Measurements from ENCODE around the gene LASP1. TPM values are rescaled to one million over a fixed set of nuclear protein-coding genes. Genes with fewer than 3 reads are reported as not detected.

The LASP1 gene
- total RNA-seq, 2 donors from 2014 or later: 160 to 172 TPM

DNA sequence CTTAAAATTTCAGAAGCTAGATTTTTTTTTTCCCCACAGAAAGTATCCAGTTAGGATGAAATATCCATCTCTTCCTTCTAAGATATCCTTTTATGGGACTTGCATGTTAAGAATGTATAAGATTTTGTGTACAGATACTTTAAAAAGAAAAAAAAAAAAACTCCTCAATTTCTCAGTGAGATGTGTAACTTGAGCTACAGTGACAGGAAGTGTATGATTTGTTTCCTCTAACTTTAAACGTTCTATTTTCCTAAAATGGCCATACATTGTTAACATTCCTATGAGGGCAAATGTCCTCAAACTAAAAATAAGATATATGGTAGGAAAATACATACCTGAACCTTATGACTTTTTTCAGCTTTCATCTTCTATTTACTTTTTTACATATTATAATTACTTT lies 88.5 kb downstream of the LASP1 start:
- H3K27me3 Mint-ChIP-seq (ENCODE audit: low read depth): no peaks in the 10 kb centered on the region

DNA sequence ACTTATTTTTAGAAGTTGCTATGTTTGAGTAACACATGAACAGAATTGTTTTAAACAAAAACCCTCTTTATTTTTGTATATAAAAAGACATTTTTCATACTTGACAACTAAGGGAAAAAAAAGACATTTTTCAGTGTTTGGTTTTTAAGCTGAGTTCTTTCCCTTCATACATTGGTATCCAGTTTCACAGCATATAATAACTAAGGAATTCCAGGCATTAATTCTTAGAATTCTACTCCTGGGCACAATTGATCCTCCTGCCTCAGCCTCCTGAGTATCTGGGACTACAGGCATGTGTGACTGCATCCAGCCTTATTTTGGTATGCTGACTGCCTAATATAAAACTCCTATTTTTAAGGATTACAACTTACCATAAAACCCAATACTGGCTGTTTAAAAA lies 88.9 kb downstream of the LASP1 start:
- Mint-ChIP-seq H3K9me3 (no peaks in the 10 kb centered on the region), H3K4me3 (no peak overlapping the region), H3K27me3 (ENCODE audit: low read depth) (no peaks in the 10 kb centered on the region), H3K36me3 (ENCODE audit: insufficient read depth in 2 of 2) (no peaks in the 10 kb centered on the region), H3K27ac (no peak overlapping the region), H3K4me1 (ENCODE audit: low read depth) (peaks cover 30% of the 10 kb centered on the region)
- DNase-seq (no peak), ATAC-seq (replicated peaks in 1 of 2) (no peak)

More for the DNA sequence above, 88.5 kb downstream of the LASP1 start:
- Mint-ChIP-seq H3K27ac (no peak overlapping the region), H3K4me1 (ENCODE audit: low read depth) (peaks cover 30% of the 10 kb centered on the region), H3K4me3 (no peak overlapping the region), H3K36me3 (ENCODE audit: insufficient read depth in 2 of 2) (no peaks in the 10 kb centered on the region), H3K9me3 (no peaks in the 10 kb centered on the region)
- DNase-seq: no peak
- ATAC-seq (replicated peaks in 1 of 2): no peak

DNA sequence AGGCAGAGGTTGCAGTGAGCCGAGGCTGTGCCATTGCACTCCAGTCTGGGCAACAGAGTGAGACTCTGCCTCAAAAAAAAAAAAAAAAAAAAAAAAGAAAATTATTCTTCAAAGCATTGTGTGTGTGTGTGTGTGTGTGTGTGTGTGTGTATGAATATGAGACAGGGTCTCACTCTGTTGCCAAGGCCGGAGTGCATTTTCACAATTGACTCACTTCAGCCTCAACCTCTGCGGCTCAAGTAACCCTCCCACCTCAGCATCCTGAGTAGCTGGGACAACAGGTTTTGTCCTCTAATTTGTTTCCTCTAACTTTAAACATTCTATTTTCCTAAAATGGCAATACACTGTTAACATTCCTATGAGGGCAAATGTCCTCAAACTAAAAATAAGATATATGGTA lies 89.7 kb downstream of the LASP1 start:
- no peak for DNase-seq
- Mint-ChIP-seq H3K27me3 (ENCODE audit: low read depth) (no peaks in the 10 kb centered on the region), H3K4me3 (no peak overlapping the region), H3K36me3 (ENCODE audit: insufficient read depth in 2 of 2) (no peaks in the 10 kb centered on the region), H3K4me1 (ENCODE audit: low read depth) (peaks cover 30% of the 10 kb centered on the region), H3K9me3 (no peaks in the 10 kb centered on the region), H3K27ac (no peak overlapping the region)
- no peak for ATAC-seq (replicated peaks in 1 of 2)

DNA sequence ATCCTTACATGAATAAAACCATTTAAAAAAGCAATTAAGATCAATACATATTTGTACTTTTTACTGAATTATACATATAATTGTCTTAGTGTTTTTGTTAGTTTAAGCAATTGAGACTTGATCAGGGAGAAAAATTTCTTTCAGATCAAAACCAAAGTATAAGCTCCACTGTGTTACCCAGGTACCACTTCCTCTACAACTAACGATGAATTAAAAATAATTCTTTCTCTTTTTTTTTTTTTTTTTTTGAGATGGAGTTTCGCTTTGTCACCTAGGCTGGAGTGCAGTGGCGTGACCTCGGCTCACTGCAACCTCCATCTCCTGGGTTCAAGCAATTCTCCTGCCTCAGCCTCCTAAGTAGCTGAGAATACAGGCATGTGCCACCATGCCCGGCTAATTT lies 90.5 kb downstream of the LASP1 start:
- DNase-seq (no peak), ATAC-seq (replicated peaks in 1 of 2) (no peak)
- H3K36me3 Mint-ChIP-seq (ENCODE audit: insufficient read depth in 2 of 2): no peaks in the 10 kb centered on the region
- H3K27ac Mint-ChIP-seq: no peak overlapping the region
- H3K9me3 Mint-ChIP-seq: no peaks in the 10 kb centered on the region
- H3K4me1 Mint-ChIP-seq (ENCODE audit: low read depth): peaks cover 30% of the 10 kb centered on the region
- H3K27me3 Mint-ChIP-seq (ENCODE audit: low read depth): no peaks in the 10 kb centered on the region
- peak overlapping the region; percentile 12 to 22 for H3K4me3 Mint-ChIP-seq

DNA sequence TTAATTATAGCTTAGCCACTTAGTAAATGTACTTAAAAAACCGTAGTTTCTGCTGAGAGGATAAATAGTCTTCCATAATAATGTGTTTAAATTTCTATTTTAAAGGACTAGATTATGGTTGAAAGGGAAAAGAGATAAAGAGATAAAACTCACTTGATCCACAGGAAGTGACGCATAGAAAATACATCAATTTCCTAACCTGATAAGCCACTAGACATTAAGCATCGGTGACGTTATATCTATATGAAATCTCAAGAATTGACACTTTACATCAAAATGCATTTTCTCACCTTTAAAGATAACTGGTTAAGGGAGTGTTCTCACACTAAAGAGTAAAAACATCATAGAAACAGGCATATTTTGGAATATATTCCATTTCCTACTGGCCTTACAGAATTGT lies 91.6 kb downstream of the LASP1 start:
- Mint-ChIP-seq H3K27me3 (ENCODE audit: low read depth) (no peaks in the 10 kb centered on the region), H3K4me3 (peak overlapping the region in 1 of 2 donors; percentile 56), H3K36me3 (ENCODE audit: insufficient read depth in 2 of 2) (no peaks in the 10 kb centered on the region), H3K27ac (peak overlapping the region; percentile 50), H3K9me3 (no peaks in the 10 kb centered on the region), H3K4me1 (ENCODE audit: low read depth) (peaks cover 30% of the 10 kb centered on the region)
- no peak for DNase-seq
- ATAC-seq (replicated peaks in 1 of 2): no peak

DNA sequence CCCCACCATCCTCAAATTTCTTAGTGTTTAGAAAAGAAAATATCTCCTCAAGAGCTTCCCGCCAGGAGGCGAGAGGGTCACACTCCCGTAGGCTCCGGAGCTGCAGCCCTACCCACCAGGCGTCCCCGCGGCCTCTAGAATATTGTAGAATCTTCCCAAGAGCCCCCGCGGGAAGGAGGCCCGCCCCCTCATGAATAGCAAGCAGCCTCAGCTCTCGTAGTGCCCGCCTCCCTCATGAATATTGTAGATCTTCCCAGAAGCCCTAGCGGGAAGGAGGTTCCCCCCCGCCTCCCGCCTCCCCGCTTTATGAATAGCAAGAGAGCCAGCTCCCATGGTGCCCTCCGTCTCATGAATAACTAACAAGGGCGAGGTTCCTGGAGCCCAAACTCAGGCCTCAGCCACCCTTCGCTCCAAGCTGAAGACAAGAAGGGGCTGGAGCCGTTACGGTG lies 97.5 kb downstream of the LASP1 start, which contains the start of gene FBXO47:
TSS of gene FBXO47 (minus strand) at position 114 of the 449 bp plus-strand sequence. CDS start 4,378 bp downstream, outside the sequence.
- peak; percentile 98 for ATAC-seq (replicated peaks in 1 of 2)
- peak within 1 kb of the TSS; percentile 82 to 87 for H3K4me3 Mint-ChIP-seq
- DNase-seq: peak; percentile 82 to 91
- no peaks in the 10 kb centered on the region for H3K36me3 Mint-ChIP-seq (ENCODE audit: insufficient read depth in 2 of 2)
- no peaks in the 10 kb centered on the region for H3K27me3 Mint-ChIP-seq (ENCODE audit: low read depth)
- no peaks in the 10 kb centered on the region for H3K9me3 Mint-ChIP-seq
- peaks cover 20% of the 10 kb centered on the region for H3K4me1 Mint-ChIP-seq (ENCODE audit: low read depth)
- H3K27ac Mint-ChIP-seq: peak within 1 kb of the TSS; percentile 29

DNA sequence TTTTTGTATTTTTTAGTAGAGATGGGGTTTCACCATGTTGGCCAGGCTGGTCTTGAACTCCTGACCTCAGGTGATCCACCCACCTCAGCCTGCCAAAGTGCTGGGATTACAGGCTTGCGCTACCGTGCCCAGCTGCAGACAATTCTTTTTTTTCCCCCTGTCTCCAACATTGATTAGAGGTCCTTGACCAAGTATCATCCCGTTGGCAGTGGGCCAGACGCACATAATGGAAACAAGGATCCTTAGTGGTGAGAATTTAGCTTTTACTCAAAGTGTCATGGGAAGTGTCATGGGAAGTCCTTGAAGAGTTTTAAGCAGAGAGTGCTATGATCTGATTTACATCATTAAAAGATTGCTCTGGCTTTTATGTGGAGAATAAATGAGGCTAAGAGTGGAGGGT lies 99.4 kb downstream of the LASP1 start:
- Mint-ChIP-seq H3K27ac (no peak overlapping the region), H3K27me3 (ENCODE audit: low read depth) (no peaks in the 10 kb centered on the region)

DNA sequence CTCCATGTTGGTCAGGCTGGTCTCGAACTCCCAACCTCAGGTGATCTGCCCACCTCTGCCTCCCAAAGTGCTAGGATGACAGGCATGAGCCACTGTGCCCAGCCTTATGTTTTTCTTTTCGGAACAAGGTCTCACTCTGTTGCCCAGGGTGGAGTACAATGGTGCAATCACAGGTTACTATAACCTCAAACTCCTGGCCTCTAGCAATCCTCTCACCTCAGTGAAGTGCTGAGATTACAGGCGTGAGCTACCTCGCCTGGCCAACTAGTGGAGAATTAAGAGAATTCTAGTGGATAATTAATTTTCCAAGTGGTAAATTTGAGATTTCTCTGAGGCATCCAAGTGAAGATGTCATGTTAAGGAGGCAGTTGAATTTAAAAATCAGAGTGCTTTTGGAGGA lies 100.3 kb downstream of the LASP1 start:
- Mint-ChIP-seq H3K4me1 (ENCODE audit: low read depth) (peaks cover 20% of the 10 kb centered on the region), H3K36me3 (ENCODE audit: insufficient read depth in 2 of 2) (no peaks in the 10 kb centered on the region), H3K27me3 (ENCODE audit: low read depth) (no peaks in the 10 kb centered on the region), H3K27ac (no peak overlapping the region), H3K4me3 (no peak overlapping the region), H3K9me3 (no peaks in the 10 kb centered on the region)
- ATAC-seq (replicated peaks in 1 of 2) (no peak), DNase-seq (no peak)

More for the DNA sequence above, 99.4 kb downstream of the LASP1 start:
- Mint-ChIP-seq H3K9me3 (no peaks in the 10 kb centered on the region), H3K4me3 (no peak overlapping the region), H3K4me1 (ENCODE audit: low read depth) (peaks cover 20% of the 10 kb centered on the region), H3K36me3 (ENCODE audit: insufficient read depth in 2 of 2) (no peaks in the 10 kb centered on the region)
- no peak for ATAC-seq (replicated peaks in 1 of 2)
- no peak for DNase-seq

DNA sequence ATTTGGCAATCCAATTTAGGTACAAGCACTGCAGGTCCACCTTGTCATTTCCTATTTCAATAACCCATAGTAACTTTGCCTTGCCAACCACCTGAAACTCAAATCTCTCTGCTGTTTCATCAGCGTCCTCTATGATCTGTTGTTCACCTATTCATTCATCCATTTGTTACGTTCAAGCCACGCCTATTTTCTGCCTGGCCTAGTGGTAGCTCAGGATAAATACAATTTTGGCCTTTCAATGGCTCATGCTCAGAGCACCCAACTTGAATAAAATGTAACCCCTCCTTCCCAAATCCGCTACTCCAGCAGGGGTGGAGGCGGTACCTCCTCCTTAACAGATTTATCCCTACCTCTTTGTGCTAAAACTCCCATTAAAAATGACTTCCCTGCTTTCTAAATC lies 100.9 kb downstream of the LASP1 start:
- ATAC-seq (replicated peaks in 1 of 2) (no peak), DNase-seq (no peak)
- Mint-ChIP-seq H3K27ac (no peak overlapping the region), H3K4me1 (ENCODE audit: low read depth) (peaks cover 20% of the 10 kb centered on the region), H3K36me3 (ENCODE audit: insufficient read depth in 2 of 2) (no peaks in the 10 kb centered on the region), H3K4me3 (no peak overlapping the region), H3K27me3 (ENCODE audit: low read depth) (no peaks in the 10 kb centered on the region), H3K9me3 (no peaks in the 10 kb centered on the region)

Other genes starting within 250 kb of the LASP1 start
- gene EPOP, start 195.1 kb upstream of the LASP1 start, total RNA-seq: 10 to 100 TPM; 30.3 to 37.4 TPM
- 100 to 1,000 TPM; 251 to 263 TPM for gene MLLT6, start 164.8 kb upstream of the LASP1 start, total RNA-seq
- gene CISD3, start 139.7 kb upstream of the LASP1 start, total RNA-seq: 10 to 100 TPM; 25.5 to 27.8 TPM
- 1 to 10 TPM; 2.7 to 7.7 TPM for gene PCGF2, start 121.7 kb upstream of the LASP1 start, total RNA-seq
- gene PSMB3, start 117.3 kb upstream of the LASP1 start, total RNA-seq: 100 to 1,000 TPM; 182 to 190 TPM
- gene PIP4K2B, start 70.5 kb upstream of the LASP1 start, total RNA-seq: 10 to 100 TPM; 32.7 to 34.3 TPM
- 10 to 100 TPM; 29.7 to 33.5 TPM for gene CWC25, start 44.7 kb upstream of the LASP1 start, total RNA-seq
- 1,000 to 10,000 TPM; 1,230 to 1,505 TPM for gene RPL23, start 16.3 kb upstream of the LASP1 start, total RNA-seq
- under 1 TPM in 1 of 2 donors, not detected in 1; 0.16 TPM for gene FBXO47, start 97.3 kb downstream of the LASP1 start, total RNA-seq